GM18508 (cell line): ENCODE data around the gene ACAA1.

ENCODE experiments used
- ATAC-seq: cut with Tn5 transposase; IDR thresholded peaks from one replicate; pipeline ENCODE4 v1.9.1; 2021; ENCODE audit warnings: moderate number of reproducible peaks; ENCODE audit not compliant: insufficient read depth, unreplicated experiment

ACAA1 gene

DNA sequence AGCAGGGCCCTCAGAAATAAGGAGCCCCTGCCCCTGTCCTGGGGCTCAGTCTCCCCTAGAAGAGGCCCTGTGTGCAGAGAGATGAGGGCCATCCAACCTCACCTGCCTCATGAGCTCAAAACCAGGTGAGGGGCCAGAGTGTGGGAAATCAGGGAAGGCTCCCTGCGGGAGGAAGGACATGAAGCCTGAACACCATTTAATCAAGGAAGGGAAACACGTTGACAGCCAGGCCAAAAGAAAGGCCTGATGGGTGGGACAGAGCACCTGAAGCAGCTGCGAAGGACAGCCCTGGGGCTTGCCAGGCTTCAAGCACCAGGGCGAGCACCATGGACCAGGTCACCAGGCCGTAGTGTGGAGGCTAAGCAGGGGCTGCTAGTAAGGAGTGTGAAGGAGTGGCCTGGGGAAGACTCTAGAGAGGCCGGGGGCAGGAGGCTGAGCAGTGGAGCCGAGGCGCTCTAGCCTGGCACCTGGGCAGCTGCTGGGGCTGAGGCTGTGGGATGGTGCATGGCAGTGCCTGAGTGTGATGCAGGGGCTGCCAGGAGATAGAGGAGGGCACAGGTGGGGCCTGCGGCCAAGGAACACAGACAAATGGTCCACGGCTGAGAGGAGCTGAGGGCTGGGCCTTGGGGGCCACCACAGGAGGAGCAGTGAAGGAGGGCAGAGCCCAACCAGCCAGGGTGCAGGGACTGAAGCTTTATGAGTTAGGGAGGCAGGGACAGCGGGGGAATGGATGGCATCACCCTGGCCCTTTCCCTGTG lies 16.1 kb downstream of the ACAA1 start:
- ATAC-seq: no peak

DNA sequence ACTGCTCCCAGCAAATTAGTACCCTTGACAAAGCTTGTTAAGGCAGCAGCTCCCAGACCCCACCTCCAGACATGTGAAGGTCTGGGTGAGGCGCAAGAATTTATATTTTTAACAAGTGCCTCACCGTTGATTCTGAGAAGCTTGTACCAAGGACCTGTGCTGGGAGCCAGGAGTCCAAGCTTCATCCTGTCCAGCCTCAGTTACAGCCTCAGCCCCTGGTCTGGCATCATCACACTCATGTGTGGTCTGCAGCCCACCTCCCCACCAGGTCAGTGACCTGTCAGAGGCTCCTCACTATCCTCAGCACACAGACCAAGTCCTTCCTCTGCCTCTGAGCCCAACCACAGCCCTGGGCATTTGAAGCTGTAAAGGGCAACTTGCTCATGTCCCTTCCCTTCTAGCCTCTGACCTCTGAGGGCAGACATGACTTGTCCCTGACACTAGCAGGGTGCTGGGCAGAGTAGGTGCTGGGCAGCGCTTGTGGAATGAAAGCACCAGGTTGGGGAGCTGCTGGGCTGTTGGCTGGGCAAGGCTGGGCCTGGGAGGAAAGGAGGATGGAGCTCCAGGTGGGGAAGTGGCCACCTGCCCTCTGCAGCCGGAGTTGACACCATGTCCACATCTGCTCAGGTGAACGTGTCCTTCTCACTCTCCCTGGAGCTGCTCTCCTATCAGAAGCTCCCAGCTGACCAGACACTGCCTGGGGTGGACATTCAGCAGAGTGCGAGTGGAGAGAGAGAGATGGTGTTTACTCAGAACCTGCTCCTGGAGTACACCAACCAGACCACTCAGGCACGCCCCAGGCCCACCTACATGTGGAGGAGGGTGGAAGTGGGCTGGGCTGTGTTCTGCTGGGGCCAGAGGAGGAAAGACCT lies 16.9 kb downstream of the ACAA1 start:
- ATAC-seq: no peak

DNA sequence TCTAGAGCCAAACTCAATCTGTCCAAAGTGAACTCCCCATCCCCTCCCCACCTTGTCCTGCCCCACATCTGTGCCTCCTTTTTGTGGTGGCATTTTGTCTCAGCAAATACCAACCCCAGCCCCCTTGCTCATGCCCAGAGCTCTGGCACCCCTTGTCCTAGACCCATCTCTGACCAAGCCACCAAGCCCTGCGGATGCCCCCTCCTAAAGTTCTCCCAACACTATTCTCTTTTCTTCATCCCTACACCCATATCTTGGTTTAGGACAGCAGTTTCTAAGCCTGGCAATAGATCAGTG lies 17.7 kb downstream of the ACAA1 start:
- ATAC-seq: no peak

DNA sequence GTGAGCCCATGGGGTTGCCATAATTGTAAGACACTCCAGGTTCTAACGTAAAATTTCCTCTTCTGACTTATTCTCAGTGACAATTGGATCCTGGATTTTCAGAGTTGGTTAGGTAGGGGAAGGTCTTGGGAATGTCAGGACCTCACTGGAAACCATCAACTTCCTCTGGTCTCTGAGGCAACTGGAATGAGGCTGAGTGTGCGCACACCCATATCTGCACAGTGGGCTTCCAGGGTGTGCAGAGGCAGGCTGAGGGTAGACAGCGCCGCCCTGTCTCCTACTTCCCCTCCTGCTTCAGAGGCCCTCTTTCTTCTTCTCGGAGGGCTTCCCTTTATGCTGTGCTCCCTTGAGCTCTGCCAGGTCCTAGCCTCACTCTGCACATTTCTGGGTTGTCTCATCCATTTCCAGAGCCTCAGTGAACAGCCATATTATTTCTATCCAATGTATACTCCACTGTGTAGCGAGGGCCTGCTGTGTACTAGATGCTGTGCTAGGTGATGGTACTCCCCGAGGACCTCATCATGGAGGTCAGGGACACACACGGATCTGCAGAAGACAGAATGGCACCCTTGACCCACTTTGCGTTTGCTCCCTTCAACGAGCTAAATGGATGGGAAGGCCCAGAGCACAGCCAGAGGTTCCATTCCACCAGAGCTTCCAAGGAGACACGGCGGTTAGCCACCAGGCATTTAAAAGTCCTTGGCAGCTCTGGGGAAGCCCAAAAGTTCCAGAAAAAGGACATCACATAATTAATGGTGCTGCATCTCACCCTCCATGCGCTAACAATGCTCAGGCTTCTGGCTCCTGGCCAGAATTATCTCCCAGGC lies 18.3 kb downstream of the ACAA1 start:
- no peak for ATAC-seq

DNA sequence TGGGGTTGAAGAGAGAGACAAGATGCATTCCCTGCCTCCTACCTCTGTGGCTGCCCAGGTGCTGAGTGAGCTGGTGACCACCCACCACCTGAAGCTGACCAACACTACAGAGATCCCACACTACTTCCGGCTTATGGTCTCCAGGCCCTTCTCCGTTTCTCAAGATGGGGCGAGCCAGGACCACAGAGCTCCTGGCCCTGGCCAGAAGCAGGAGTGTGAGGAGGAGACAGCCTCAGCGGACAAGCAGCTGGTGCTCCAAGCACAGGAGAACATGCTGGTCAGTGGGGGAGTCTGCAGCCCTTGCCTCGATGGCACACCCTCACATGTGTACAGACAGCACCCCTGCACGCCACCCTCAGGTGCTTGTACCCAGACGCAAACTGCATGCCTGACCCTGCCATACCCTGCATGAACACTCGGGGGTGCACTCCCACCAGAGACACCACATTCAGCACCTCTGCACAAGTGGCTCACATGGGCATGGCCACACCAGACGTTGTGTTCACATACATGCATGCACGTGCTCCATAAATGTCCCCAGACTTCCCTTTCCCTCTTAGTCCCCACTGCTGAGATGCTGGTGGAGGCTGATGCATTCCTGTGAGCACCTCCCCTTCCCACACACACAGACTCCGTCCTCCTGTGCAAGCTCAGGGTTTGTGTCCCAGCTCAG lies 19.0 kb downstream of the ACAA1 start:
- peak; percentile 57 for ATAC-seq

DNA sequence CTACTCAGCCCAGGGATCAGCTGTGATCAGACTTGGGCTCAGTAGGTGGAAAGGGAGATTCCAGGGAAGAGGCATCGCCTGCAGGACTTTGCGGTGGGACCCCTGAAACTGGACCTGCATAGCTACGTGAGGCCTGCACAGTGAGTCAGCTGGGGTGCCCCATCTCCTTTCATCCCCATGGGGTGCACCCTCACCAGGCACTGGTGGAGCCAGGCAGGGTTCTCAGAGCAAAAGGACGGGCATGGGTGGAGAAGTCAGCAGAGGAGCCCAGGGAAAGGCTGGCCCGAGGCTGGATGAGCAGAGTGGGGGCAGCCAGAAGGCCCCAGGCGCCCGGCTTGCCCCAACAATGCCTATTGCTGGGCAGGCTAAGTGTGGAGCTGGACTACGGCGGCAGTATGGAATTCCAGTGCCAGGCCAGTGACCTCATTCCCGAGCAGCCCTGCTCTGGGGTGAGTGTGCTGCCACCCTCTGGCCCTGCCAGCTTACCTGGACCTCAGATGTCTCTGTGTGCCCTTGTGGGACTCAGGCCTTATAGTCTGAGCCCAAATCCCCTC lies 19.7 kb downstream of the ACAA1 start:
- ATAC-seq: no peak

DNA sequence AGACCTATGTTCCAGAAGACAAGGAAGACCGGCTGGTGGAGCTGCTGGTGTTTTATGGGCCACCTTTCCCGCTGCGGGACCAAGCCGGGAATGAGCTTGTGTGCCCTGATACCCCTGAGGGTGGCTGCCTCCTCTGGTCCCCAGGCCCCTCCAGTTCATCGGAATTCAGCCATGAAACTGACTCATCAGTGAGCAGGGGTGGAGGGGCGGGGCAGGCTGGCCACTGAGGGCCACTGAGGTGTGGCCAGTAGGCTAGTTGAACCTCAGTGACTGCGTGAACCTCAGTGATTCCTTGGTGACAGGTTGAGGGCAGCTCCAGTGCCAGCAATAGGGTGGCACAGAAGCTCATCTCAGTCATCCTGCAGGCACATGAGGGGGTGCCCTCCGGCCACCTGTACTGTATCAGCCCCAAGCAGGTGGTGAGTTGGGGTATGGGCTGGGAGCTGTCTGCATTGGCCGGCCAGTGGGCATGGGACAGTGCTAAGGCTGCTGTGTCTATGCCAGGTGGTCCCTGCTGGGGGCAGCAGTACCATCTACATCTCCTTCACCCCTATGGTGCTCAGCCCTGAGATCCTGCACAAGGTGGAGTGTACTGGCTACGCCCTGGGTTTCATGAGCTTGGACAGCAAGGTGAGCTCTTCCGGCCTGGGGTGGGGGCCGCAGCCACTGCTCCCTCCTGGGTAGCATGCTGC lies 20.3 kb downstream of the ACAA1 start:
- no peak for ATAC-seq

DNA sequence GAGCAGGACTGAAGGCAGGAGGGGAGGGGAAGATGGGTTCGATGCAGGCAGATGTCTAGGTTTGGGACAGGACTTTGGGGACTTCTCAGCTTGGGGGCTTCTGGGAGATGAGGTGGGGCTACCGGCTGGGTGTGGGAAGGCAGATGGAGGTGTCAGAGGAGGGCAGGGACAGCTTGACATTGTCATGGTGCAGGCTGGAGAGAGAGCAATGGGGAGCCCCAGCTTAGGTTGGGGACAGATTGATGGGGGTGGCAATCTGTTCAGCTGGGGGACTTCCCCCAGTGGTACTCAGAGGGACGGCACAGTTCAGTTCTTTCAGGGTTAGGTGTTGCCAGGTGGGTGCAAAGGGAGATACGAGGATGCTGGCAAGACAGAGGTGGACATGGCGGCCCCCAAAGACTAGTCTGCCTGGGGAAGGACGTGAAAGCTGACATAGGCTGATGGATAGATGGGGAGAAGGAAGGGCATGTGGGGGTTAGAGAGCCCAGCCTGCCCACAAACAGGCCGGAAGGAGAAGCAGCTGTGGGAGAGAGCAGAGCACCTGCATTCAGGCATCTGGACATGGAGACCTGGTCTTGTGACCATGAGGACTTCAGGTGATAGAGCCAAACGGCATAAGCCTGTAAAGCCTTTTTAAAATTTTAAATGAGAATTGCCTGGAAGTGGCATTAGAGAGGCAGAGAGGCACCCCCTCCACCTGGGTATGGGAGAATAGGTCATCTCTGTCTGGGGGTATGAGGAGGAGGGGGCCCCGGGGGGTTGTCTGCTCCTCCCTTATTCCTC lies 21.1 kb downstream of the ACAA1 start:
- no peak for ATAC-seq

DNA sequence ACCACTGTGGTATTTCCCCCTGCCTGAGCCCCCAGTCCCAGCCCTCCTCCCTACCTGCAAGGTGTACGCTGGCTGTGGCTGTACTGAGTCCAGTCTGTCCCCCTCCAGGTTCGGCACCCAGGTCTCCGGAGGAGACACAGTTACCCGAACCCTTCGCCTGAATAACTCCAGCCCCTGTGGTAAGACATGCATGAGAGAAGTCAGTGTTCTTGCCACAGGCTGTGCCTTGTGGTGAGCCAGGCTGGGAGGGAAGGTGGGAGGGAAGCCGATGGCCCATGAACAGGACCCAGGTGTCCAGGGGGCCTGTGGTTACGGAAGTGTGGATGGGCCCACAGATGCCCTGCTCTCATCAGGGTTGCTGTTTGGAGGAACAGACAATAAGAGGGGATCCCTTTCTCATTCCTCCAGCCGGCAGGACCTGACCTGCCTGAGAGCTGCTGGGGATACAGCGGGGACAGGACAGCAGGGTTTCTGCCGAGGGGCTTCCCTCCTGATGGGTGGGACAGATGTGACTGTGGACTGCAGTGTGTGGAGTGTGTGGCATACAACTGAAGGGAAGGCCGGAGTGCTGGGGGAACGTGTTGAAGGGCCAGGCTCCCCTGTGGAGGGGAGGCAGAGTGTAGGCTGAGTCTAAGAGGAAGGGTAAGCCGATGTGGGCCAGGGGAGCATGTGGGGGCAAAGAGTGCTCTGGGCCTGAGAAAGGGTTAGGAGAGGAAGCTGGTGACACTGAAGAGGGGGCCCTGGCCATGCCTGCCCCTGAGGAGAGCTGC lies 21.9 kb downstream of the ACAA1 start:
- ATAC-seq: no peak

DNA sequence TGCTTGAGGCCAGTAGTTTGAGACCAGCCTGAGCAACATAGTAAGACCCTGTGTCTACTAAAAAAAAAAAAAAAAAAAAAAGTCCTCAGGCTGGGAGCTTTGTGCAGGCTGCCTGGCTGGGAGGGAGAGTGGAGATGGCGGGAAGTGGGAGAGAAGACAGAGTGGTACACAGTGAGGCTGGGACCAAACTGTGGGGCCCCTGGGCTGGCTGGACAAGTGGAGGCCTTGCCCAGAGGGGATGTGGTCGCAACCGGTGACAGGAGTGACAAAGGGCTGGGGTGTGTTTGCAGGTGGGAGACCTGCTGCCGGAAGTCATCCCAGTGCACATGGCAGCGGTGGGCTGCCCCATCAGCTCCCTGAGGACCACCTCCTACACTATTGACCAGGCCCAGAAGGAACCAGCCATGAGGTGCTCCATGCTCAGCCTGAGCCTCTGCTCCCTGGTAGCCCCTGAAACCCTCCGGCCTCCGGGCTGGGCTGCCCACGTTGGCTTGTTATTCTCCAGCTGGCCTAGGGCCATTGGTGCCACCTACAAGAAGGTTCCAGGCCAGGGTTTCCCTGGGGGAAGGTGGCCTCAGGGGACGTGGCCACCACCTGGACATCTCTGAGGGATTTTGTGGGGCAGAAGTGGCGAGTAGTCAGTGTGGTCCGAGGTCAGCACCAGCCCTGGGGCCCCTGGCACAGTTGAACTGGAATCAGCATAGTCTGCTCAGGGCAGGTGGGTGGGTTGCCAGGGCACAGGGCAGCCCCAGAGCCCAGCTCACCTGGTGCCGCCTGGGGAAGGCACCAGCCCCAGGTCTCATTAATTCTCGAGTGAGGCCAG lies 22.7 kb downstream of the ACAA1 start:
- no peak for ATAC-seq

DNA sequence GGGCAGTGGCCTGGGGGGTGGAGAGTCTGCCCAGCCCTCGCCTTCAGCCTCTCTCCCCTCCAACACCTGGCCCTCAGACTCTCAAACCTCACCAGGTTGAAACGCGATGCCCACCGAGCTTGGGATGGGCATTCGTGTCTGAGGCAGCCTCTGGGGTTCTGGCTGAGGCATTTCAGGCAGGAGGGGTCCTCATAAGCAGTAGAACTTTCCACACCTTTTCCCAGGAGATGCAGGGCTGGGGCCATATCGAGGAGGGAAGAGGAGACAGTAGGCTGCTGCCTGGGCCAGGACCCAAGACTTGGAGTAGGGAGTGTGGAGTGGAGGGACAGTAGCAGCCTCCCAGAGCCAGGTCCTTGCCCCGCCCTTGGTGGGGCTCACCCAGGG lies 24.6 kb downstream of the ACAA1 start:
- no peak for ATAC-seq

DNA sequence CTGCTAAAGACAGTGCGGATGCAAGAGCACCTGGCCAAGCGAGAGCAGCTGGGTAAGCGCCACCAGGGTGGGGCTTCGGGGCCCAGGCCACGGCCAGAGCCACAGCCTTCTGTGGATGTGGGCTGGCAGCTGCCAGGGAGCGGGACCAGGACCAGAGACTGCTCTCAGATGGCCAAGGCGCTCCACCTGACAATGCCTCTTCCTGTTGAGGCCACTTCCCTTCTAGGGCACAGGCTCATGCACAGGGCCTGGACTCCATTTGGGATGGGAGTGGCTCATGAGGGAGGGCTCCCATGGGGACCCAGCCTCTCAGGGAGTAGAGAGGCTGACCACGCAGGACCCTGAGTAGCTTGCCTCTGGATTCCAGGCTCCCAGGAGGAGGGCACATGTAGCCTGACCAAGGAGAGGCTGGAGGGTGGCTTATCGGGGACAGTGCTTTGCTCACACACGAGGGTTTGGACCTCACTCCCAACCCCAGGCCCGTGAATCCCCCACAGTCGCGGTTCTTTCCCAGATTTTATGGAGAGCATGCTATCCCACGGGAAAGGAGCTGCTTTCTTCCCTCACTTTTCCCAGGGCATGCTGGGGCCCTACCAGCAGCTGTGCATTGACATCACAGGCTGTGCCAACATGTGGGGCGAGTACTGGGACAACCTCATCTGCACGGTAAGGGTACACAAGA lies 25.1 kb downstream of the ACAA1 start:
- ATAC-seq: no peak

DNA sequence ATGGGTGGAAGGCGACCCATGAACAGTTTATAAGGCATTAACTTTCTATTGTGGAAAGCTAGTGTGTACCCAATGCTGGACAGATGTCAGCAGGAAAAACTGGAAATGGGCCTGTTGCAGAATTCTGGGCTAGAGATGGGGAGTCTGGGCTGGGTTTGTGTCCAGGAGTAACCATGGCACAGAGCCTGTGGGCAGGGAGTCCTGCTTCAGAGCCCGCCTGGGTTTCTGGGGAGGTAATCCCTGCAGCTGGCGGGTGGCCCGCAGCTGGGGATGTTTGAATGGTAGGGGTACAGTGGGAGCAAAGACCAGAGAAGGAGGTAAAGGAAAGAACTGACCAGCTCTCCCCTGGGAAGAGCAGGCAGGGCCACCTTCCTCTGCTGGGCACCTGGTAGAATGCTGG lies 25.7 kb downstream of the ACAA1 start:
- no peak for ATAC-seq

DNA sequence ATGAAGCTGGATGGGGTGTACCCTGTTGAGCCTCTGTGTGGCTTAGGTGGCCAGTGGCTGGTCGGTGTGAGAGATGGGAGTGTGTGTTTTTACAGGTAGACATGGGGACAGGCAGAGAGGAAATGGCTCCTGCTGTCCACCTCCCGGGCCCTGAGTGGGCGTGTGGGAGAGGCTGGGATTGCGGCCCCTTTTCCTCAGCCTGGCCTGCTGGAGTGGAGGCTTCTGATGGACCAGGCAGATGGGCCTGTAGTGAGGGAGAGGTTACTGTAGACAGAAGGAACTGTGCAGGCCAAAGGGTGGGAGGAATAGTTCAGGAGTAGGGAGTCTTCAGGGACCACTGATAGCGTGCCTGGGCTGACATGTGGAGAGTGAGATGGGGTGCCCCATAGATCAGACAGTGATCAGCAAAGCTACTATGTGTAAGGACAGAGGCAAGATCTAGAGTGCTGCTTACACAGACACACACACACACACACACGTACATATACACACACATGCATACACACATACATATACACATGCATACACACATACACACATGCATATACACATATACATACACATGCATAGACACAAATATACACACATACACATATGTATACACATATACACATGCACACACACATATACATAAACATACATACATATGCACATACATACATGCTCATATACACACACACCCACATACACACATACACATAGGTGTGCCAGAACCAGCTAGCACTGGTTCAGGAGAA lies 26.4 kb downstream of the ACAA1 start:
- no peak for ATAC-seq

DNA sequence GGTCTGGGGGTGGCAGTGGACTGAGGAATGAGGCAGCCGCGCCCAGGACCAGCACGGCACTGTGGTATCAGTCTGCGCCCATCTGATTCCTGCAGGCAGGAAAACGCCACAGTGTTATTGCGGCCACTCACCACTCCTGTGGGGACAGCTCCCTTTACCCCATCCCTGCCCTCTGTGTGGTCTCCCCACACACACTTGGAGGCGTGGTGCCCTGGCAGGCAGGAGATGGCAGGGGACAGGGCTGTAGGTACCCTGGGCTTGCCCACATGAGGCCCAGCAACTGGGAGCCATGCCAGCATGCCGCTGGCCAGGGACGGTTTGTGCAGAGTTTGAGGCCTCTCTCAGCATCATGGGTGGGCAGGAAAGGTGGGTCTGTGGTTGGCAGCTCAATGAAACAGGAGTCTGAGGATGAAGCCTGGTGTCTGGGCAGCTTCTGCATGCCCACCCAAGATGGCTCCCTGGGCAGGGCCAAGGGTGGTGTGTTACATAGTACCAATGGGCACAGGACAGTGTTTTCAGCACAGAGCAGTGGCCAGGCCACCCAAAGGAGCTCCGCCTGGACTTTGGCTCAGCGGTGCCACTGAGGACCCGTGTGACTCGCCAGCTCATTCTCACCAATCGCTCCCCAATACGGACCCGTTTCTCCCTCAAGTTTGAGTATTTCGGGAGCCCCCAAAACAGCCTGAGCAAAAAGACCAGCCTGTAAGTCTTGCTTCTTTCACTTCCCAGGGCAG lies 27.2 kb downstream of the ACAA1 start:
- ATAC-seq: no peak
